HG02610 (cell line): ENCODE measurements around the gene DCUN1D3.

Source experiments
- ATAC-seq: cut with Tn5 transposase; IDR thresholded peaks from one replicate; pipeline ENCODE4 v1.9.1; 2021; ENCODE audit warnings: mild to moderate bottlenecking, moderate library complexity; ENCODE audit not compliant: unreplicated experiment

Gene DCUN1D3

DNA sequence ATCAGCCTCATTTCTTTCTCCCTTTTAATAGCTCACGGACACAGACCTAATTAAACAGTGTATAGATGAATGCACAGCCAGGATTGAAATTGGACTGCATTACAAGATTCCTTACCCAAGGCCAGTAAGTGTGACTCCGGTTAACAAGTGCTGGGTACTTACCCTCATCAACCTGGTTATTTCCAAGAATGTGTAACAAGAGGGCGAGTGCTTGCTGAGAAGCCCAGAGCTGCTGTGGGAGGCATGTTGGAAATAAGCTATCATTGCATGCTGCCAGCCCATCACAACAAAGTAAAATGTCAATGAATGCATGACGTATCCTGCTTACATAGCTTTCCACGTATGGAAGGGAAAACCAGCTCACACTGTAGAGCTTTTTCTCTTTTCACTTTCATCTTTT, 19.9 kb upstream of the DCUN1D3 start:
- no peak for ATAC-seq

DNA sequence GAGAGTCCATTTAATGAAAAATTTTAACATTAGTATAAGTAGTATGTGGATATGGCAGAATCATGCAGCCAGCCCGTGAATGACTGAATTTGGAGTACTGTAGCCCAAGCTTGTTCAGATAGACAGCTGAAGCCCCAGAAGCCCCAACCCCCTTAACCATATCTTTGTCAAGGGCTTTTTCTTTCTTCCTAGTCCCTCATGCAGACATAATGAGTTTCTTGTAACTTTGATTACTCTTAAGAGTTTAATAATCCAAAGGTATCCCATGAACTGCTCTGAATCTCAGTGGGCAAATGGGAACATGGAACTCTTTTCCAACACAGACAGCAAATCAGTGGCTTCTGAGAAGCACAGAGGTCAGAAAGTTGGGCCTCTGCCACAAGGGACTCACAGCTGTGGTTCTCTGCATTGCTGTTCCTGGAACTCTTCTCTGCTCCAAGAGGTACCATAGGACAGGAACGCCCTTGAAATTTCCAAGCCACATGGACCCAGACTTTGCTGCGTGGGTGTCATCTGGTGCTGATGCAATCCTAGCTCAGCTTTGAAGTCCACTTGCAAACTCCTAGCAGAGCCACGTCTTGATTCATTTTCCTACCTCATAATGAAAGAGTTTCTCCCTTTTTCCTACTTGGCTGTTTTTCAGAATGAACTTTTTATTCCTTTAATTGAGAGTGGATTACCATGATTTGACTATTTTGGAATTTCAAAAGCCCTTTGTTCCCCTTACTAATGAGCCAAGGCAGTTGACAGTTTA, 18.5 kb upstream of the DCUN1D3 start:
- ATAC-seq, result no peak

DNA sequence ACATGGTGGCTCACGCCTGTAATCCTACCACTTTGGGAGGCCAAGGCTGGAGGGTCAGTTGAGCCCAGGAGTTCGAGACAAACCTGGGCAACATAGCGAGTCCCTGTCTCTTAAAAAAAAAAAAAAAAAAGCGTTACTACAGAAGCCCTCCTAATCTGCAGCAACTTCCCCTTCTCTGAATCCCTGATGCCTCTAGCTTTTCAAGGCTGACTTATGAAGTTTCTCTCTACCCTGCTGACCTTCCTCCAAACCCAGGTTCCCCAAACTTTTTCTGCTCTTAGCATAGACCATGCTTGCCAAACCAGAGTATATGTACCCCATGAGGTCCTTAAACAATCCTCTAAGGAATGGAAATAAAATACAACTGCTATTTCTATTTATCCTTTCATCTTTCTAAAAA, 16.8 kb upstream of the DCUN1D3 start:
- no peak for ATAC-seq

DNA sequence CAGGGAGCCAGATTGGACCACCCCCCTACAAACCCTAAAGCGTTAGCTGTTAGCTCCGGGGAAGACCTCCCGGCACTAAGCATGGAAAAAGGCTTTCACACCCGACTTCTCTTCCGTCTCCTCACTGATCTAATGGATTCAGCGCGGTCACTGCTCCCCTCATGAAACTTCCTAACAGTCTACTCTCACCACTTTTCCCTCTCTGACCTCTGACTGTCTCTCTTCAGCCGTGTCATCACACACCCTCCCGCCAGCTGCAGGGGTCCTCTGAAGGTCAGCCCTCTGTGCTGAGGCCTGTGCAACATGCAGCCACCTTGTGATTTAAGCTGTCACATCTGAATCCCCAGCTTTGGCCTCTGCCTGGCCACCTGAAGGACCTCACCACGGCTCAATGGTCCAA, 16.1 kb upstream of the DCUN1D3 start:
- no peak for ATAC-seq

DNA sequence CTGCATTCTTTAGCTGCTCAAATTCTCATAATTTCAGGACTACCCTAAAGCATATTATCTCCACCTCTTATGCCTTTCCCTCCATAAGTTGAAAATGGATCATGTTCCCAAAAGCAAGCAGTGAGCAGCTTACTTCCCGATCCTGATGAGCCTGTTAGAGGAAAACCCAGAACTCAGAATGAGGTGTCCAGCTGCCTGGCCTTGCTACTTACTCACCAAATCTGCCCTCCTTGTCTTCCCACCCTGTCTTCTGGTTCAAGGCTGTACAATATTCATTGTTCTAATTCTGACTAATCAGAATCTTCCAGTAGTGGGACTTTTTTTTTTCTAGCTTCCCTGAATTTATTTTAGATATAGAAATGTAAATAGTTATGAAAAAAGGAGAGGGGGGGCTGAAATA, 11.2 kb upstream of the DCUN1D3 start:
- no peak for ATAC-seq

DNA sequence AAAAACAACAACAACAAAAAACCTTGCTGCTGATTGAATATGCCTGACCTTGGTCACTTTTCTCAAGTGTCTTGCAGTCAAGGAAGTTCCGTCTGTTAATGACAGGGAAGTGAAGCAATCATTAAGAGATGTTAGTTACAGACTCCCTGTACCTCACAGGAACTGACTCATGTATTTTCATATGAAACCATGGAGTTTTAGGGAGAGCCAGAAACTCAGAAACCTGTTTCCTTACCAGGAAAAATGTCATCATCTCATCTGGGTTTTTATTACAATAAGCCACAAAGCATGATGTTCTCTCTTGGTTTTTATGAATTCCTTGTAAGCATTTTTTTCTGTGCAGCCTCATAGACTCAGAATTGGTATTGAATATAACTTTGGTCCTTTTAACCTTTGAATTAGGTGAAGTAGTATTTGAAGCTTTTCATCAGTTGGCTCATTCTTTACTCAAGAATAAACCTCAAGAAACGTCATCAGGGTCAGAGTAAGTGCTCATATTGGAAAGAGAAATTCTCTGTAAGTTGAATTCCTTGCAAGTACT, 10.7 kb upstream of the DCUN1D3 start:
- ATAC-seq, result no peak

DNA sequence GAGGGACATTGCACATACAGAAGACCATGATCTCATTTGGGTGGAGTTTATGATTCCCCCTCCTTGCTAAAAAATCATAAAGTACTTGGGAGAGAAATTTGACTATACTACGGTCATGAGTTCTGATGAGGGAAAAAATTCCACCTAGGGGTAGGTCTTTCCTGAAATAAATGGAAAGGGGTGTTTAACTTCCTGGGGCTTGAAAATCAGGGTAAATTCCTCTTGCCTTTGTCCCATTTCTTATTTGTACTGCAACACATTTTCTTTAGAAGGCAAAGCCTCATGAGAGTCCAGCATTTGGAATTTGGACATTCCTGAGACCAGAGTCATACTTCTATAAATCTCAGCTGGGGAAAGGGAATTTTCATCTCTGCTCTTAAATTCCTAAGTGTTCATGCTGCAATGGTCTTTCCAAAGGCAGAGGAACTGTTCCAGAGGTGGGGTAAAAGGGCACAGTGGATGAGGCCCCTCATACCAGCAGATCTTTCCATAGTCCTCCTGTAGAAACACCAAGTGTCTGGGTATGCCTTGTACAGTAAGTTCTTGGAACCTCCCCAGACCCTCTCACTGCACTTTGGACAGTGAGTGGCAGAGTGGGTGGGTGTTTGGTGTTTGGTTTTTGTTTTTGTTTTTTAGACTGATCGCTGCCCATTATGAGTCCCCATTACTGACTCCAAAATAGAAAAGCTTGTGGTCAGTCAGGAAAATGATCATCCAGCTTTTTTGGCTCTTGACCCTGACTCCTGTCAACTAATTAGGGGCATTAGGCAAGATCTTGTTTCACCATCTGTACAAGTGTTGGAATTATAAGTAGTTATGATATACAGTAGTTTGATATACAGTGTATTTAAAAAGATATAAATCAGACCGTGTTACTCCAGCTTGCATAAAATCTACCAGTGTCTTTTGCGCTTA, 6.4 kb upstream of the DCUN1D3 start:
- no peak for ATAC-seq

DNA sequence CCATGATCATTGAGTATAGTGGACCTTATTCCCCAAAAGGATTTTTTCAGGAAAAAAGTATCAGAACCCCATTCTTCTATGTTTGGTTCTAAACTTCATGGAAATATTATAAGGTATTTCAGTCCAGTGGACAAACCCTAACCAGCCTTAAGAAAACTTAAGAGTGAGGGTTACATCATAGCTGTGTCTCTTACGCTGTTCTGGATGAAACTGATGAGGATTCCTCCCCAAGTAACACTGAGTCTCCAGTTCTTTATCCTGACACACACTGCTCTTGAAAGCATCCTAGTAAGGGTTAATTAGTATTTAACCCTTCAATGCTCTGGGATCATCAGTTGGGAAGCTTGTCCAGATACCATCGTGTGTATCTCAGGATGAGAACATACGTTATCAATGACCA, 5.4 kb upstream of the DCUN1D3 start:
- no peak for ATAC-seq

DNA sequence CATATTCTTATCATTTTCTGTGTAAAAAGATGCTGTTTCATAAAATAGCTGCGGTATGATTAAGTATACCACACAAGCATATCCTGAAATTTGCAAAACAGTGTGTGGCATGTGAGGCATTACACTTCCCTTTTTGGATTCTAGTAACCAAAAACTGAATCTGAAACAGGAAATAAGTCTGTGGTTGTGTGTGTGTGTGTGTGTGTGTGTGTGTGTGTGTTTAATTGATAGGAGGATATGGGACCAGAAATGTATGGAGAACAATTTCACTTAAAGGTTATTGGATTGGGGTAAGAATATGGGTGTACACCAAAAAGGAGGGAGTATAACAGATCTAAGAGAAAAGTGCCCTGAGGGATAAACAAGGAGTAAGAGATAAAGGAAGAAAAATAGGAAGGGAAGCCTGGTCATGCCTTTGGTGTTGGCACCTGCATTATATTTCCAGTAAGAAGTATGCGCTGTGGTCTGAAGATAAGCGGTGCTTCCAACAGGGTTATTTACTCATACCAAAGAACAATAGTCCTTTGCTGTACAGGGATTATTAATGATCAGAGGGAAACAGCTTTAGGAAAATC, 4.4 kb upstream of the DCUN1D3 start:
- ATAC-seq, result no peak

DNA sequence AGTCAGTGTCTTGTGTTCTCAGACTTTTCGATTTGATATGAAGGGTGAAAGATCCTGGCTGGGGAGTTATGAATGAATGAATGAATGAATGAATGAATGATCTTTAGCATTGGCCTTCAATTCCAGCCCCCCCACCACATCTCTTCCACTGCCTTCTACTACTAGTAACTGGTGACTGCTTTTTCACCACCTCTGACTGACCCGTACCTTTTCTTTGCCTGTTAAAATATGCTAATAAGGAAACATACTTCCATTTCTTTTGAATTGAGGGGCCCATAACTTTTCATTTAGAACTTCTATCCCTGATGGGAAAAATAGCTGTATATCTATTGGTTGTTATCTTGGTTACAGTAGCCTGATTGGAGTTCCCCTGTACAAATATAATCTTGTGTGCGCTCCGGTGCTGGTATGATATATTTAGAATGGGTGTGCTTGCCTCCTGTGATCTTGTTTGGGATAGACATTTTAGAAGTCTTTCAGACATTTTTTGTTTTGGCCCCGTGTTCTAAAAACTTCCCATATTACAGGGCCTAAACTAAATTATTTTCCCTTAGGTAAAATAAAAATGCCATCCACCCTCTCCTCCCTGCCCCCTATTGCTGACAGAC, 3.8 kb upstream of the DCUN1D3 start:
- no peak for ATAC-seq

DNA sequence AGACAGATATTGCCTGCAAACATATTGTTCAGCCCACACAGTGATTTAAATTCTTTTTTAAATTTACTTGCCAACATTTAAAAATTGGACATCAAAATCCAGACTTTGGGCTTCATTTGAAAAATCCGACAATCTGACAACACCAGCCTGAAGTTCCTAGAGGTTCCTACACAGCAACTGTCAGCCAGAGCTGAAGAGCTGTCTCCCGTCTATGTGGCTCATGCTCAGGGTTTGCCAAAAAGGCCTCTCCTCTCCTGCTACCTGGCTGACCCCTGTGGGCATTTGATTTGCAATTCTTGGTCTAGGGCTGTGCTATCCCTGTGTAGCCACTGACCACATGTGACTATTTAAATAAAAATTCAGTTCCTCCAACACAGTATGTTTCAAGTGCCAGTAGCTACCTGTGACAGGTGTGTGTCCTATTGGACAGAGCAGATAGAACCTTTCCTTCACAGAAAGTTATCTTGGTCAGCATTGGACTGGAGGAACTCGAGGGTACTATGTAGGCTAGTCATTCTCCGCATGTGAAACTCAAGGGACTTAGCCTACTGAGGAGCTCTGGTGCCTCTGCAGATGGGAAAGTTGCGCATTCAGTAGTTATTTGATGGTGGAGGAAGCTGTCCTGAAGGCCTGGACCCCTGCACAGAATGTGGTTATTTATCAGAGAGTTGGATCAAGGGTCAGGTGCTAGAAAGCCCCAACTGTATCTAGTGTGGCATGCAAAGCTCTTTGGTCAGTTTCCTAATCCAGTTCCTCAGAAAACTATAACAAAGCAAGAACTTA, 3.1 kb upstream of the DCUN1D3 start:
- no peak for ATAC-seq

DNA sequence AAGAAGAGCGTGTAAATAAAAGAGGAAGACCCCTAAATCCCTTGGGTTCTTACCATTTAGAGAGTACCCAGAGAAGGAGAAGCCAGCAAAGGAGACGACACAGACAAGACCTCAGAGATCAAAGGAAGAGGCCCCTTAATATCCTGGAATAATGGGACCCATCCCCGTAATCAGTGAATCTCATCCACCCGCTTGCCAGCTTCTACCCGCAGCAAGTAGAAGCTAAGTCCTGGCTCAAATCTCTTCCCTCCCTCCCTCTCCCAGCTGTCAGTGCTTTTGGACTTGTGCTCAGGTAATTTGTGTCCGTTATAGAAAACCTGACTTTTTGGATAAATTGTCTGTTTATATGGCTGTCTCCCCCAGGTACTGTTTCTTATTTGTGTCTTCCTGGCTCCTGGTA, 2.3 kb upstream of the DCUN1D3 start:
- no peak for ATAC-seq

DNA sequence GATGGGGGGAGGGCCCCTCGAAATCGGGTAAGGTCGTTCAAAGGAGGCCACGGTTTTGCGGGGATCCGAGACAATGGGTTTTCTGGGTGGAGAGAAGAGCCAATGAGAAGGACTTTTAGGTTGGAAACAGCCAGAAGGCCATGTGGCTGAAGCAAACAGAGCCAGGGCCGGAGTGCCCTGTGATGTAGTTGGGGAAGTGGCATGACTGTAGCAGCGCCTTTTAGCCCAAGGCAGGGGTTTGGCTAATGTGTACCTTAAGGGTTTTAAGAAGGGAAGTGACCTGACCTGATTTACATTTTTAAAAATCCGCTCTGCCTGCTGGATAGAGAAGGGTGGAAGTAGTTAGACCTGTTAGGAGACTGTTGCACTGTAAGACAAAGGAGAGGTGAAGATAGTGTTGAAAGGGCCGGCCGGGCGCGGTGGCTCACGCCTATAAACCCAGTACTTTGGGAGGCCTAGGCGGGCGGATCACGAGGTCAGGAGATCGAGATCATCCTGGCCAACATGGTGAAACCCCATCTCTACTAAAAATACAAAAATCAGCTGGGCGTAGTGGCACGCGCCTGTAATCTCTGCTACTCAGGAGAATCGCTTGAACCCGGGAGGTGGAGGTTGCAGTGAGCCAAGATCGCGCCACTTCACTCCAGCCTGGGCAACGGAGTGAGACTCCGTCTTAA, 1.4 kb upstream of the DCUN1D3 start:
- ATAC-seq, result no peak

DNA sequence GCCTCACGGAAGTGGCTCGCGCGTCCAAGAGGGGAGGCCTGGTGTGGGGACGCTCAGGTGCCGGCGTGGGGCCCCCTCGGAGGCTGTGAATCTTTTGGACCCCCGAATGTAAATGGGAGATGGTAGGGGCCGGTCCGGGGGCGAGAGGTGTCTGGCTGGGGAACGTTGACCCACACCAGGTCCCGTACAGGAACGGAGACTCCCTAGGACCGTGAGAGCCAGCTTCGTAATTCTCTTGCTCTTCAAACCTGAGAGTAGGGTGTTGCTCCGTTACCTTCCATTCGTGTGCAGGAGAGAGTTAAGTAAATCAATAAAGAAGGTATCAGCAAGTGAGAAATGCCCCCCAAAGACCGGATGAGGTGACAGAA, 894 bp upstream of the DCUN1D3 start:
- ATAC-seq, result no peak

DNA sequence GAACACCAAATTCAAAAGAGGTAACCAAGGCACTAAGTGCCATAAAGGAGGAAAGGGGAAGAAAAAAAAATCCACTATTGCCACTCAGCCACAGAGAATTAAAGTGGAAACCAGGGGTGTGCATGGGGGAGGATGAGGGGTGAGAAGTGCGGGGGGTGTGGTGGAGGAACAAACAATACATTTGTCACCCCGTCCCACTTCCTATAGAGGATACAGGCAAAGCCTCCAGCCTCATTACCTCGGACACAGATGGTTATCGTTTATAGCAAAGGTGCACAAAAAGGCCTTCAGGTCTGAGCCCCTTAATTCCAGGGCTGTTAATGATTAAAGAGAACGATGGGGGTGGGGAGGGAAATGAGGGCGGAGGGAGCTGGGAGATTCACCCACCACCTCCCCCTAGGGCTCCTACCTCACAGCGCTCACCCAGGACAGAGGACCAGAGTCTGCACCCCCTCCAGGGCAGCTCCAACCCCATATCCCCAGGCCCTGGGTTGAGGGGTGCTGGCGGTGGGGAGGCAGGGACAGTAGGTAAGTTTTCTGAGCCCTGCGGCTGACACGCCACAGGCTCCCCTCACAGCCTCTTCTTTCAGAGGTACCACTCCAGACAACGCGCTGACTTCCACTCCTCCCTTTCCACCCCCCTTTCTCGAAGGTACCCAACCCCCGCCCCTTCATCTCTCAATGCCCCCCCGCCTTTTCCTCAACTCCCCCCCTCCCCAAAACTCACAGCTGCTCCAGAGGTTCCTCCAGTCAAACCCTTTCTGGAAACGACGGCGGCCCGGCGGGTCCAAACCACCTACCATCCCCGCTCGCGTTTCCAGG, 470 bp downstream of the DCUN1D3 start:
- ATAC-seq, result no peak

DNA sequence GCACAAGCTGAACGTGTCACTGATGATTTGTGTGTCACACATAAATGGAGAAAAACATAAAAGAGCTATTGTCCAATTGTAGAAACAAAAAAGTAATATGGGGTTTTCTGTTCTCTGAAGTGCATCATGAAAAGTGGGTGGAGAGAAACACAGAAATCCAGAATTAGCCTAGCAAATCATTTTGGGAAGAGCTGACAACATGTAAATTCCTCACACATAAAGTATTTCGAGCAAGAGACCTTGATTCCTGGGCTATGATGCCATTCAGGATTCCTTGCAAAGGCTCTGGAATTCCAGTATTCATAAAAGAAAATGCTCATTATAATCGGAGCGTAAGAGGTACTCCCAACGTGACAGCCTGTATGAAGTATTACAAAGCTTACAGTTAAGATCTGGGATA, 1.1 kb downstream of the DCUN1D3 start:
- ATAC-seq, result no peak

DNA sequence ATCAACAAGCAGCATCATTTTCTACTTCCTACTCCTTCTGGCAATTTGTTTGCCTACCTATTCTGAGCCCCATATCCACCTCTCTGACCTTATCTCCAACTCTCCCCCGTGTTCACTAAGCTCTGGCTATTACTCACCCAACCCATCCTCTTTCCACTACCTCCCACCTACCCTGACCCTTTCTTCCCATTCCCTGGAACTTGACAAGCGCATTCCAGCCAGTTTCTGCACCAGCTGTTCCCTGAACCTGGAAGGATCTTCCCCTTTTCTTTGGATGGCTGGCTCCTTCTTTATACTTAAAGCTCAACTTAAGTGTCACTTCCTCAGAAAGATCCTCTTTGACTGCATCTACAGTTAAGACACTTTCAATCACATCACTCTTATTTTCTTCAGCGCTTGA, 2.2 kb downstream of the DCUN1D3 start:
- ATAC-seq, result no peak

DNA sequence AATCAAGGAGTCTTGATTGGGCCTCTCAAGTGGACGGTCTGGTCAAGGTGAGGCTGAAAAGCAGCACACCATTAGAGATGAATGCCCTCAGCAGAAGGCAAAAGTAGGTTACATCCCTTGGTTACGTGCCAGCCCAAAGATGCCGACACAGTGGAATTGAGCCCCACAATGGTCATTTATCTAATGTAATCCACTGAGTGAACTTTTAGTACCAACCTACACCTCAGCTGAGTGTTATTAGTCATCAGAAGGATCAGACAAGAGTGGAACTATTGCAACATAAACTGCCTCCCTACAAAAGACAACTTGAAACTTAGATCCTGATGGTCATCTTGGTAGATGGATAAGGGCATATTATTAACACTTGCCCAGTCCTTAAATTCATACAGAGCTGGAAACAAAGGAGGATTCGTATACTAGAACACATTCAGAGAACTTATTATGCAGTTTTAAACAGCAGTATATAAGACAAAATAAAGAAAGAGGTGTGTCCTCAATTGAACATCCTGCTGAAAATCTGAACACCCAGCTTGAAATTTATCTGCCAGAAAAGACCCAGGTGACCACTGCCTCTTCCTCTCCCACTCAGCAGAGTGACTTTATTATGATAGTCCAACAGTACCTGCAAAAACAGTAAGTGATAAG, 2.8 kb downstream of the DCUN1D3 start:
- ATAC-seq, result no peak

DNA sequence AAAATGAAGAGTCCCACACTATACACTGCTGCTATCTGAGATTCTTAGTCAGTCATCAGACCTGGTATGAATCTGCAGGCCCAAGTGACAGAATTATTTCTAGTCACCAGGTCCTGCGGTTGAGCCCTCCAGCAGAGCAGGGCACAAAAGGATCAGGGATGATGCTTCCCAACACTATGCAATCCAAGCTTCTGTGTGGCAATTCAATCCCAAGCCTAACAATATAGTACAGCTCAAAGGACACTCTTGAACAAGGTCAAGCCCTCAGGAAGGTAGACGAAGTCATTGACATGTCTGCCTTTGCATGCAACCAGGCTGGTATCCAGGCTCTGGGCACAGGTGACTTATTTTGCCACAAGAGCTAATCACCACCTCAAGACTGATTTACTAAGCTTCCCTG, 5.8 kb downstream of the DCUN1D3 start:
- no peak for ATAC-seq
